GM12878 (cell line): Measurements from ENCODE around the gene NPAS2. TPM values are rescaled to one million over a fixed set of nuclear protein-coding genes. Genes with fewer than 3 reads are reported as not detected.

ENCODE experiments used
- ASH2L ChIP-seq: fragments of 300-600, 200-600 bp; sonication (generic); IDR thresholded peaks from 2 replicates; pipeline ENCODE4 v1.6.1; 2017; ENCODE audit warnings: low read depth, mild to moderate bottlenecking, borderline replicate concordance
- ATF3 ChIP-seq: IDR thresholded peaks from 2 replicates; pipeline ENCODE4 v1.6.1; 2011; ENCODE audit warnings: low read depth, mild to moderate bottlenecking, low read length, moderate library complexity, borderline replicate concordance; ENCODE audit errors: extremely low read depth
- BHLHE40 ChIP-seq, 2 experiments: fragments of 450-650 bp in 1 of 2; IDR thresholded peaks; 2 replicates each; pipeline ENCODE4 v1.6.1; 2011 to 2017; ENCODE audit warnings: low read depth in 2 of 2, borderline replicate concordance in 1 of 2, improper control_type of control experiment in 1 of 2, low read length in 1 of 2, mild to moderate bottlenecking in 1 of 2
- CREB1 ChIP-seq: IDR thresholded peaks from 2 replicates; pipeline ENCODE4 v1.6.1; 2012; ENCODE audit warnings: low read depth, mild to moderate bottlenecking, inconsistent platforms
- E2F8 ChIP-seq: fragments of 450-650 bp; IDR thresholded peaks from 2 replicates; pipeline ENCODE4 v1.6.1; 2018; ENCODE audit warnings: mild to moderate bottlenecking, low read depth, moderate library complexity; ENCODE audit not compliant: partially characterized antibody
- HCFC1 ChIP-seq: fragments of 150-350 bp; IDR thresholded peaks from 2 replicates; pipeline ENCODE4 v1.6.1; 2014; ENCODE audit warnings: low read length
- KAT2A ChIP-seq: conservative IDR thresholded peaks from 2 replicates; pipeline ENCODE4 v1.6.1; 2011; ENCODE audit warnings: low read depth, low read length; ENCODE audit not compliant: control insufficient read depth
- KLF5 ChIP-seq: fragments of 450-650 bp; IDR thresholded peaks from 2 replicates; pipeline ENCODE4 v1.6.1; 2014; ENCODE audit warnings: mild to moderate bottlenecking; ENCODE audit not compliant: partially characterized antibody
- MTA3 ChIP-seq: IDR thresholded peaks from 2 replicates; pipeline ENCODE4 v1.6.1; 2012; ENCODE audit warnings: low read length, inconsistent platforms, borderline replicate concordance
- PAX8 ChIP-seq: fragments of 450-650 bp; IDR thresholded peaks from 2 replicates; pipeline ENCODE4 v1.6.1; 2017; ENCODE audit warnings: mild to moderate bottlenecking, moderate library complexity
- PBX3 ChIP-seq: IDR thresholded peaks from 2 replicates; pipeline ENCODE4 v1.6.1; 2011; ENCODE audit warnings: mild to moderate bottlenecking, low read depth, low read length, moderate library complexity; ENCODE audit not compliant: insufficient replicate concordance
- POLR2A ChIP-seq: IDR thresholded peaks from 2 replicates; pipeline ENCODE4 v1.6.1; 2011; ENCODE audit warnings: low read depth, mild to moderate bottlenecking, low read length
- REST ChIP-seq: IDR thresholded peaks from 2 replicates; pipeline ENCODE4 v1.6.1; 2012; ENCODE audit warnings: mild to moderate bottlenecking, low read depth, low read length
- SIN3A ChIP-seq: IDR thresholded peaks from 2 replicates; pipeline ENCODE4 v1.6.1; 2012; ENCODE audit warnings: low read depth, low read length, improper control_type of control experiment
- SUZ12 ChIP-seq: fragments of 200-600 bp; sonication (generic); IDR thresholded peaks from one replicate; pipeline ENCODE4 v1.6.1; 2018; ENCODE audit warnings: antibody characterized with exemption, mild to moderate bottlenecking; ENCODE audit not compliant: unreplicated experiment
- TAF1 ChIP-seq: IDR thresholded peaks from 2 replicates; pipeline ENCODE4 v1.6.1; 2011; ENCODE audit warnings: mild to moderate bottlenecking, low read depth, low read length, borderline replicate concordance
- TARDBP ChIP-seq: IDR thresholded peaks from 2 replicates; pipeline ENCODE4 v1.6.1; 2016; ENCODE audit warnings: borderline replicate concordance
- TCF12 ChIP-seq: IDR thresholded peaks from 2 replicates; pipeline ENCODE4 v1.6.1; 2011; ENCODE audit warnings: low read depth, mild to moderate bottlenecking, low read length
- YBX1 ChIP-seq: fragments of 450-650 bp; IDR thresholded peaks from 2 replicates; pipeline ENCODE4 v1.6.1; 2016; ENCODE audit warnings: antibody characterized with exemption
- ZBED1 ChIP-seq: IDR thresholded peaks from 2 replicates; pipeline ENCODE4 v1.6.1; 2016; ENCODE audit warnings: borderline replicate concordance
- ZBTB33 ChIP-seq: fragments of 450-650 bp; IDR thresholded peaks from 2 replicates; pipeline ENCODE4 v1.6.1; 2017; ENCODE audit warnings: mild to moderate bottlenecking
- ZNF24 ChIP-seq: fragments of 450-650 bp; IDR thresholded peaks from 2 replicates; pipeline ENCODE4 v1.6.1; 2017; ENCODE audit warnings: antibody characterized with exemption, mild to moderate bottlenecking
- polyA plus RNA-seq, 11 experiments: library from polyadenylated mRNA; depleted of rRNA in 4 of 11; unstranded in 6 of 11; stranded (reverse) in 5 of 11; fragments of >200 nt; fragmentation: Nextera tagmentation in 4 of 11; fragmentation: Illumina TruSeq in 1 of 11; extraction: Ambion mirVana in 4 of 11; extraction: Trizol in 1 of 11; gene quantifications; 1 replicate in 1 of 11; 2 replicates in 10 of 11; pipeline versions ENCODE4 v1.2.1 to v1.2.3, GENCODE V29; 2011 to 2016; ENCODE audit warnings: inconsistent platforms in 2 of 11, missing spikeins in 2 of 11, low read depth in 1 of 11
- total RNA-seq, 4 experiments: library from RNA; depleted of rRNA in 3 of 4; stranded (reverse); fragments of >200 nt in 3 of 4; fragmentation: Illumina TruSeq in 1 of 4; extraction: Trizol in 1 of 4; gene quantifications; 2 replicates each; pipeline versions ENCODE4 v1.2.1 to v1.2.3, GENCODE V29; 2013 to 2021

NPAS2 gene
- total and polyA plus RNA-seq, 10 of the 15 experiments (the other 5 are each of a cell fraction or from before 2014, with no cell fraction given) = 0.08 TPM; not detected in 9

- TF ChIP-seq KLF5 (no peak), REST (no peak), BHLHE40 (IDR thresholded peaks at IDR 0.05; ENCODE audit: borderline replicate concordance in 1 of 2, low read depth in 2 of 2, low read length in 1 of 2) (peak; percentile 8 to 14; a peak in 1 of 4 replicates), TCF12 (no peak), SIN3A (no peak), PAX8 (peak; percentile 93), YBX1 (no peak), E2F8 (no peak), SUZ12 (no peak), ZBTB33 (no peak), KAT2A (no peak), ZBED1 (no peak), TARDBP (no peak), PBX3 (no peak), CREB1 (peak; percentile 43; the same call in 1 of the 2 replicates), ZNF24 (0 out of 2 replicates have a peak, but pooled peaks have one; percentile 22), TAF1 (no peak), POLR2A (no peak), ATF3 (no peak), ASH2L (no peak), HCFC1 (no peak), MTA3 (no peak)
Observed at GRCh38 chr2:101012054-101012705, 192.2 kb downstream of the NPAS2 start (continued).
